HG03108 (cell line): ENCODE measurements around the gene C12orf43.

Experiments used
- ATAC-seq: cut with Tn5 transposase; IDR thresholded peaks from one replicate; pipeline ENCODE4 v1.9.1; 2021; ENCODE audit warnings: moderate library complexity; ENCODE audit not compliant: unreplicated experiment

The C12orf43 gene

DNA sequence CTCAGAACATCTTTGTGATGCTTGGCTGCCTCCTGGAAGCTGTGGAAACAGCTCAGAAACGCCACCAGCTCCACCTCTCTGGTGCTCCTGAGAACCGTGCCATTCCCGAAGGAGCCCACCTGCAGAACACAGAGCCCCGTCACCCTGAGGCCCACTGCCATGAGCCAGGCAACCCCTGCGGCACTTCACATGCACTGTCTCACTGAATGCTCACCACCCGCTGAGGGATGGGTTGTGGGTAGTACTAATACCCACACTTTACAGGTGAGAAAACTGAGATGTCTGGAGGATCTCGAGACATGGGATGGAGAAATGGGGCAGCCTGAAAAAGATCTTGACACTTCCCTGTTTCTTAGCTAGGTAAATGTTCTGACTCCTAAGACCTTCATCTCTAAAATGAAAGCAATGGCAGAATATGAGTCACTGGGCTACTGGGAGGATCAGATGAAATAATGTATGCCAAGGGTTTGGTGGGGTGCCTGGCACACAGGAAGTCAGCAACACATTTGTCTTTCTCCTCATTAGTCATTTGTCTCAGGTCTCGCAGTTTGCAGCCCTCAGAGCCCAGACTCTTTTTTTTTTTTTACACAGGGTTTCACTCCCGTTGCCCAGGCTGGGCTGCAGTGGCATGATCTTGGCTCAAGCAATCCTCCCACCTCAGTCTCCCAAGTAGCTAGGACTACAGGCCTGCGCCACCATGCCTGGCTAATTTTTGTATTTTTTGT is 17.5 kb upstream of the C12orf43 start:
- no peak for ATAC-seq

DNA sequence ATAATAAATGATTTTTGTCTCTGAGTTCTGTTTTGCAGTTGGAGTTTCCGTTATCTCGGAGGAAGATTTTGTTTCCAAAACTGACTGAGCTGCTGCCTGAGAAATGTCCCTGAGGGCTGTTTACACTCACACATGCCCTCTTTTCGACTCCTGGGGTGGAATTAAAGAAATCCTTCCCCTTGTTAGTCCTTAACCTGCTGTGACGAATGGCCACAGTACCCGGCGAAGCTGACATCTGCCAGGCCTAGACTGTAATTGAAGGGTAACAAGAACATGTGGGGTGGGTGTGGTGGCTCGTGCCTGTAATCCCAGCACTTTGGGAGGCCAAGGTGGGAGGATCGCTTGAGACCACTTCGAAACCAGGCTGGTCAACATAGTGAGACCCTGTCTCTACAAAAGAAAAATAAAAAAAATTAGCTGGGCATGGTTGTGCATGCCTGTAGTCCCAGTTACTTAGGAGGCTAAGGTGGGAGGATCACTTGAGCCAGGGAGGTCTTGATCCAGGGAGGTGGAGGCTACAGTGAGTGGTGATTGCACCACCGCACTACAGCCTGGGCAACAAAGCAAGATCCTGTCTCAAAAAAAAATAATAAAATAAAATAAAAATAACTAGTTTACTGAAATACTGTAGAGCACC is 14.4 kb upstream of the C12orf43 start:
- no peak for ATAC-seq

DNA sequence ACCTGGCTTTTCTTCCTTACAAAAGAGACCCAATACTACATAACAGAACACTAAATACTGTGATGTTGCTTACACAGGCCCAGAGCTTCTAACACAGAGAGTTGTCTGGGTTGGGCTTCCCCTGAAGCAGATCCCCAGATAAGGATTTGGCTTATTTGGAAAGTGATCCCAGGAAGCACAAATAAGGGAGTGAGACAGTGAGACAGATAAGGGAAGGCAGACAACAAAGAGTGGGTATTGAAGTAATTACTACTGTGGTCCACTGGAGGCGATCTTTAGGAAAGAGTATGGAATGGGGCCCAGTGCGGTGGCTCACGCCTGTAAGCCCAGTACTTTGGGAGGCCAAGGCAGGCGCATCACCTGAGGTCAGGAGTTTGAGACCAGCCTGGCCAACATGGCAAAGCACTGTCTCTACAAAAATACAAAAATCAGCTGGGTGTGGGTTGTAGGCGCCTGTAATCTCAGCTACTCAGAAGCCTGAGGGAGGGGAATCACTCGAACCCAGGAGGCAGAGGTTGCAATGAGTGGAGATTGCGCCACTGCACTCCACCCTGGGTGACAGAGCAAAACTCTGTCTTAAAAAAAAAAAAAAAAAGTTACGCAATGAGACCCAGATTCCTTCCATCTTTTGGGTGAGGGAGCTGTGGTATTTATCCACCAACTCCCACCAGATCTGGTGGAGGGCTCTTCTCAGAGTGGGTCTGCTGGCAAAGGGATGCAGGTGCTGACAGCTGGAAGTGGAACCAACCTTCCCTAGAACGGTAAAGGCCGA is 10.2 kb upstream of the C12orf43 start:
- ATAC-seq: no peak

DNA sequence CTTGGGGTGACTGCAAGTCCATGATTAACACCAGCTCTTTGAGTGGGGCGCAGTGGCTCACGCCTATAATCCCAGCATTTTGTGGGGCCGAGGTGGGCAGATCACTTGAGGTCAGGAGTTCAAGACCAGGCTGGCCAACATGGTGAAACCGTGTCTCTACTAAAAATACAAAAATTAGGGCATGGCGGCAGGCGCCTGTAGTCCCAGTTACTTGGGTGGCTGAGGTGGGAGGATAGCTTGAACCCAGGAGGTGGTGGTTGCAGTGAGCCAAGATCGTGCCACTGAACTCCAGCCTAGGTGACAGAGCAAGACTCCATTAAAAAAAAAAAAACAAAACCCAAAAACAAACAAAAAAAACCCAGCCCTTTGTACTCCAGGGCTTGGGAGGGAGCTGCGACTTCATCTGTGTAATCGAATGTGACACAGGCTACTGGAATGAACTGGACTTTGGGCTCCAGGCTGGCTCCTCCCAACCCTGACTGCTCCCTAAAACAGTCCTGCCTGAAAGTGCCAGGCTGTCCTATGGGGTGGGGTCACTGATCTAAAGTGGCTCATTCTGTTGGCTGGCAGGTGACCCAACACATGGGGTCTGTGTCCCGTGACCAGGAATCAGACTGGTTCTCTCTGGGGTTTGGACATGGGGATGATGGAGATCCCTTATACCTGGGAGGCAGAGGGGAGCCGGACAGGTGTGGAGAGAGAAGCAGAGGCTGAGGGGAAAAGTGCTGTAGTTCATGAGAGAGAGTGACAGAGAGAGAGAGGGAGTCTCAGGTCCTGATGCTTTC is 9.3 kb upstream of the C12orf43 start:
- no peak for ATAC-seq

DNA sequence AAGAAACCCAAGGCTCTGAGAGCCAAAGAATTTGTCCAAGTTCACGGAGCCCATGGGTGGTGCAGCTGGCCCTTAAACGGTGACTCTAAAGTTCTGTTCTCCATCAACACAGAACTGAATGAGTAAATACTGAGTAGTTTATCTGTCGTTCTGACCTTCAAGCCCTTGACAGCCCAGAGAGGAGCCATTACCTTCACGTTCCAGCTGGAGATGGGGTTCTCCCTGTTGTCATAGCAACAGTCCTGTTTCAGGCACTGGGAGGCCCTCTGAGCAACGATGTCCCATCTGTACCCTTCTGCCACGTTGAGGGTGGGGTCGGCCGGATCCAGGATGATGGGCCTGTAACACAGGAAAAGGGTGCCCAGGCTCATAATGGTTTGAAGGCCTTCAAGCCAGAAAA is 7.5 kb upstream of the C12orf43 start:
- ATAC-seq: no peak

DNA sequence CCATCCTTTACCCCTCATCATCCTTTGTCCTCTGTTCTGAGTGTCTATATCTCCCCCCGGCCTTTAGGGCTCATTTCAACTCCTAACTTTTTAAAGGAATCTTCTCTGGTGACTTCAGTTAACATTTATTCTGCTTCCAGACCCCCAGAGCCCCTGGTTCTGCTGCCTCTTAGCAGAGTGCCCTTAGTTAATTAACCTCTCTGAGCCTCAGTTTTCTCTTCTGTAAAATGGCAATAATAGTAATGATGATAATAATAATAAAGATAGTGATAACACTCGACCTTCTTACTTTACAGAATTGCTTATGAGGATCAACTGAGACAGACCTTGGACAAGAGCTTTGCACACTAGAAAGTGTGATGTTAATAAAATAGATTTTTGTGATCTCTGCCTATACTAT is 6.4 kb upstream of the C12orf43 start:
- ATAC-seq: no peak

DNA sequence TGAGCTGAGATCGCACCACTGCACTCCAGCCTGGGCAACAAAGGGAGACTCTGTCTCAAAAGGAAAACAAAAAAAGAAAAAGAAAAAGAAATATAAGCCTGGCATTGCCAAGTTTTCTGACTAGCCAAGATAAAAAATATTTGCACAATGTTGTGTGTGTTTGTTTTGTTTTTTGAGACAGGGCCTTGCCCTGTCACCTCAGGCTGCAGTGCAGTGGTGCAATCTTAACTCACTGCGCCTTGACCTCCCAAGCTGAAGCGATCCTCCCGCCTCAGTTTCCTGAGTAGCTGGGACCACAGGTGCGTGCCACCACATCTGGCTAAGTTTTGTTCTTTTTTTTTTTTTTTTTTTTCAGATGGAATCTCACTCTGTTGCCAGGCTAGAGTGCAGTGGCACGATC is 5.5 kb upstream of the C12orf43 start:
- ATAC-seq: no peak

DNA sequence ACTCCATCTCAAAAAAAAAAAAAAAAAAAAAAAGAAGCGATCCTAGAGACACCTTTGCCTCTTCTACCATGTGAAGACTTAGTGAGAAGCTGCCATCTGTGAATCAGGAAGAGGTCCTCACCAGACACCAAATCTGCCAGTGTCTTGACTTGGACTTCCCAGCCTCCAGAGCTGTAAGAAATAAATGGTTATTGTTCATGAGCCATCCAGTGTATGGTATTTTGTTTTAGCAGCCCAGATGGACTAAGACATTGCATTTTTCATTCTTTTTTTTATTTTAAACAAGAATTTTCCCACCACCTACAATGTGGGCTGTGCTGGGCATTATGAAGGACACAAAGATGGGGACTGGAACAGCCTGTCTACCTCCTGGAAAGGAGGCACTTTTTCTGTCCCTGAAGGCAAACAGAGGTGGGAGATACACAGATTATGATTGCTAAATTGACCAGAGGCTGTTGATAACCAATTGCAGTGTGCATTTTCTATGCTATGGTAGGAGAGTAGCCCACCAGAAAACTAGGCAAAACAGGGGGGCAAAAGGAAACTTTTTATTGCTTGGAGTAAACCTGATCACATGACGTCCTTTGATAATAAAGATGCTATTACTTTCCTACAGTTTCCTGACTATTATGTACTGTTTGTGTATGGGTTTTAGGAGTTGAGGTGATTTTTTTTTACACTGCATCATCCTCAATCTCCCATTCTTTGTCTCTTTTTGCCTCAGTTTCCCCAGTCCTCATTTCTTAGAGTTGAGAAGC is 2.8 kb upstream of the C12orf43 start:
- ATAC-seq: no peak

DNA sequence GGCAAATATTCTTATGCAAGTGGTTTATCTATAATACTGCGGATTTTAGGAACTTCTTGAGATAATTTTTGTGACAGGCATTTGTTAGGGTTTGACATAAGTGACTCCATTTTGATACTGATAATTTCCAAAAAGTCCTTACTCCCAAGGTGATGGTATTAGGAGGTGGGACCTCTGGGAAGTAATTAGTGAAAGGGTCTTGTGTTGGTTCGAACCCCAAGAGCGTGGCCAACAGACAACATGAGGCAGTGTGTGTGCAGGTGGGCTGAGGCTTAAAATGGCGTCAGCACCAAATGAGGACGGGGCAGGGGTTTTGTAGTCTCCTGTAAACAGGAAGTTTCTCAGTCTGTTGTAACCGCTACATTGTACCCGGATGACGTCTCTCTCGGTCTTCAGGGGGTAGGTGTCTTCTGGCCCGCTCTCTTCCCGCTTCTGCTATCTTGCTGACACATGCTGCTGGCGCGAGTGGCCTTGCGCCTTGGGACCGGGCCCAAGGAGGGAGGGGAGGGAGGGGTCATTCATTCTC is 1.7 kb upstream of the C12orf43 start:
- ATAC-seq: no peak

DNA sequence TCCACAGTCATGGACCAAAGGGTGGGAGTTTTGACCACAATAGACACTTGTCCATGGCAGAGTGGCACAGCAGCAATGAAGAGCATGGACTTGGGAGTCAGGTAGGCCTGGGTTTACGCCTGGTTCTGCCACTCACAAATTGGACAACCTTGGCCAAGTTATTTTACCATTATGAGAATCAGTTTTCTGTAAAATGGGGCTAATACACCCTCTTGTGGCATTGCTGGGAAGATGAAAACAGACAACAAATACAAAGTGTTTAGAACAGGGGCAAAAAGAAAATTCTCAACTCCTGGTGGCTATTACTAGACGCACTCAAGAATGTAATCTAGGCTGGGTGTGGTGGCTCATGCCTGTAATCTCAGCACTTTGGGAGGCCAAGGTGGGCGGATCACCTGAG is 2.6 kb downstream of the C12orf43 start:
- ATAC-seq: no peak

DNA sequence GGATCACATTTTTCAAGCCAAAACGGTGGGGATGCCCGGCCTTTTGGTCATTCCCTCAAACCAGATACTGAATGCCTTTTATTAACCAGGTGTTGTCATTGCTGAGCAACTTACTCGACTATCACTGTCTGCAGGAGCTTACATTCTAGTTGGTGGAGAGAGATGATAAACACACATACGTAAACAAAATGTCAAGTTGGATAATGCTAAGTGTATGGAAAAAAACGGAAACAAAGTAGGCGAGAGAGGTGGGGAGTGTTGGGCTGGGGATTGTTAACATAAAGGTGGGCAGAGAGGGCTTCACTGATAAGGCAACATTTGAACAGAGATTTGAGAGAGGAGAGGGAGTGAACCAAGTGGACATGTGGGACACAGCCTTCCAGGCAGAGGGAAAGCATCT is 4.5 kb downstream of the C12orf43 start:
- ATAC-seq: no peak

DNA sequence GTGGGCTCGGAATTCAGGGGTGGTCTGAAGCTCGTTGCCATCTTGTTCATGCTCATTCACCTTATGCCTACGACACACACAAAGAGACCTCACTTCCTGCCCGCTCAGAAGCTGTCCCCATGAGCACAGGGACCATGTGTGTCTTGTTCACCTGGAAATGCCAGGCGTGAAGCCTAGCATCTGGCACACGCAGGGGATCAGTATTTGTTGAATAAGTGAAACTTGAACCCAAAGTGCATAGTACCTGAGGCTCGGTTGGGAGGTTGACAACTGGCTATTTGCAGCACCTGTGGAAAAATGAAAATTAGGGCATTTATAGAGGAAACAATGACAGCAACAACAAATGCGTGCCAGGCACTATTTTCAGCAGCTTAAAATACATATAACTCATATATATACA is 5.4 kb downstream of the C12orf43 start:
- no peak for ATAC-seq

DNA sequence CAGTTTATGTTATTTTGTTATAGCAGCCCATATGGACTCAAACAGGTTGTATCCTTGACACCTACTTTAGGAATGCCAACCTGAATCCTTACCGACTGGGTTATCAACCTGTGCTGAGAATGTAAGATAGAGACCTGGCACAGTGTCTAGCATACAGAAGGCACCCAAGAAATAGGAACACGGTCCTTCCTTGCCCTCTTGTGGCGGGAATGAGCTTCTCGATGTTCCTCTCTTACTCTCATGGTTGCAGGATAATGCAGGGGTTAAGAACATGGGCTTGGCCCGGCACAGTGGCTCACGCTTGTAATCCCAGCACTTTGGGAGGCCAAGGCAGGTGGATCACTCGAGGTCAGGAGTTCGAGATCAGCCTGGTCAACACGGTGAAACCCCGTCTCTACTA is 6.5 kb downstream of the C12orf43 start:
- ATAC-seq: no peak

DNA sequence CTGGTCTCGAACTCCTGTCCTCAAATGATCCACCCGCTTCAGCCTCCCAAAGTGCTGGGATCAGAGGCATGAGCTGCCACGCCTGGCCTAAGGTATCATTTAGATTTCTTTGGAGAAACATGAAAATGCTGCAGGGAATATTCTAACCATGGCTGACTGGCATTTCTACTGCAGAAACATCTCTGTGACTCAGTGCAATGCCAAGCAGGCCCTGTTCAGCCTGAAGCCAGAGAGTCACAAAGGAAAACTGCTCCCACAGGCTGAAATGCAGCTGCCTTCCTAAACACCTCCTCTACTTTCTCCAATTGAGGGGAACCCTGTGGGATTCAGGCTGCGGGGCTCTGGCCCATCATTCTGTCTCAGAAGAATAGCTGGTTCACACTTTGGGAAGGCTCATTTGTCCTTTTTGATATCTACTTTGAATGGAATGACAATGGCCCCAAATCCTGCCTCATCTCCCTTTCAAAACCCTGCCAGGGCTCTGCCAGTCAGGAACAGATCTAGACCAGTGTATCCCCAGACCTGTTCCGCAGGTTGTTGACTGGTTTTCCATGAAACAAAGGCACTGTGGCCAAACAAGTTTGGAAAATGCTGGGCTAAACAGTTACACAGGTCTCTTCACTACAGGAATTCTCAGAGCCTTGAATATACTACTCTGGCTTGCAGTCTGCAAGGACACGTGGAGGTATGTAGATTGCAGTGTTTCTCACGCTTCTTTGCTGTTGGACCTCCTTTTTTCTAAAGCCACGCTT is 7.8 kb downstream of the C12orf43 start:
- ATAC-seq: no peak

DNA sequence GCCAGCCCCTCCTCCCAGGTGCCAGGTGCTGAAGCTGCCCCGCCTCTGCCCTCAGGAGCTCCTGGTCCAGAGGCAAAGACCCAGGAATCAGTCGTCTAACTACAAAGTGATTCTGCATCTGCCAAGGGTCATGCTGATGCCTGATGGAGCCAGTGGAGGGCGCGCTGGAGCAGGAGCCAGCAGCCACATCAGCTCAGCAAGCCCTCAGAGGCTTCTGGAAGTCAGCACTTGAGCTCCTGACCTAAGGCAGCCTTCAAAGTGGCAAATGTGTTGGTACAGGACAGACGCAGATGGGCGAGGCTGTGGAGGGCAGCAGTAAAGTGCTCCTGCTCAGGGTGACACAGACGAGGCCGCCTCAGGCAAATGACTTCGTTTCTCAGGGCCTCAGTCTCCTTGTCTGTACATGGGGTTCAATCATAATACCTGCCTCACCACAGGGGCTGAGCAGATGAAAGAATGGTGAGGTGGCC is 10.9 kb downstream of the C12orf43 start:
- no peak for ATAC-seq

DNA sequence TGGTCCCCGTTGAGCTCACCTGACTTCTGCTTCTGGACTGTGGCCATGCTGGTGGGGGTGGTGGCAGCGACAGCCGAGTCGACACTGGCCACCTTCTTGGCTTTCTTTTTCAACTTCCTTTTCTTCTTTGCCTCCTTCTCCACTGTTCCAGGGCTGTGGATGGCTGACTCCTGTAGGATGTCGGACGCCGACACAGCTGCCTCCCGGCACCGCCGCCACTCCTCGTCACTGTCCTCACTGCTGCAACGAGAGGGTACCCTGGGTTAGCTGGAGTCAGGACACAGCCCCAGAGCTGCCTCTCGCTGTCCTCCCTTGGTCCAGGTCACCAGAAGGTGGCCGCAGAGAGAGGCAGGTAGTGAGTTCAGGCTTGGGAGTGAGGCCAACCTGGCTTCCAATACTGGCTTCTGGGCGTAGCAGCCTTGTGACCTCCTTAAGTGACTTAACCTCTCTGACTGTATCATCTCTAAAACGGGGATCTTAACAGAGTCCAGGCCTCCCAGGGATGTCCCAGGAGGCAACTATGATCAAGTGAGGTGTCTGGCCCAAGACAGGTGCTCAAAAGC is 12.0 kb downstream of the C12orf43 start:
- no peak for ATAC-seq

DNA sequence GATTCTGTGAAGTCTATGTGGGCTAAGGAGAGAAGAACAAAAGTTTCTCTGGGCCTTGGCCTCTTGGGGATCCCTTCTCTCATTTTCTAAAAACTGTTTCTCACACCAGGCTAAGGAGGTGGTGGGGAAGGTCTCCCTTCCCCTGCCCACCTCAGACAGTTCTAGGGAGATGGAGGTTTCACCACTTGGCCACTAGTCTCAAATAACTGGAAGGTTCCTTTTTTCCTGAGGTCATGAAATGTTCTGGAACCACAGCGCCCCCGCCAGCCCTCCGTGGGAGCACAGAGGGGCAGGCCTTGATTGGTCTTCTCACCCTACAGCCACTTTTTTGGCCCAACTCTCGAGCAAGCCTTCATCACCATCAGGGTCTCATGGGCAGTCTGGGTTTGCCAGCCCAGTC is 12.6 kb downstream of the C12orf43 start:
- no peak for ATAC-seq

DNA sequence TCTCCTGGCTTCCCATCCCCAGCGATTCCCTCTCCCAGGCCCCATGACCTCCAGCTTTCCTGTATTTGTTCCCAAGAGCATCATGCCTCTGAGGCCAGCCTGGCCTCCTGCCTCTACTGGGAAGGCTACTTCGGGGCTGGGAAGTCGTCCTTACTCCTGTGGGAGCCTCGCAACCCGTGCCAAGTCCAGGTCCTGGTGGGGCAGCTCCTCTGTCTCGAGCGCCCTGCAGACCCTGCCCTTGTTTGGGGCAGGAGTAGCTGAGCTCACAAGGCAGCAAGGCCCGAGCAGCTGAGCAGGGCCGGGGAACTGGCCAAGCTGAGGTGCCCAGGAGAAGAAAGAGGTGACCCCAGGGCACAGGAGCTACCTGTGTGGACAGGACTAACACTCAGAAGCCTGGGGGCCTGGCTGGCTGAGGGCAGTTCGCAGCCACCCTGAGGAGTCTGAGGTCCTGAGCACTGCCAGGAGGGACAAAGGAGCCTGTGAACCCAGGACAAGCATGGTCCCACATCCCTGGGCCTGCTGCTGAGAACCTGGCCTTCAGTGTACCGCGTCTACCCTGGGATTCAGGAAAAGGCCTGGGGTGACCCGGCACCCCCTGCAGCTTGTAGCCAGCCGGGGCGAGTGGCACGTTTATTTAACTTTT is 14.3 kb downstream of the C12orf43 start:
- no peak for ATAC-seq

DNA sequence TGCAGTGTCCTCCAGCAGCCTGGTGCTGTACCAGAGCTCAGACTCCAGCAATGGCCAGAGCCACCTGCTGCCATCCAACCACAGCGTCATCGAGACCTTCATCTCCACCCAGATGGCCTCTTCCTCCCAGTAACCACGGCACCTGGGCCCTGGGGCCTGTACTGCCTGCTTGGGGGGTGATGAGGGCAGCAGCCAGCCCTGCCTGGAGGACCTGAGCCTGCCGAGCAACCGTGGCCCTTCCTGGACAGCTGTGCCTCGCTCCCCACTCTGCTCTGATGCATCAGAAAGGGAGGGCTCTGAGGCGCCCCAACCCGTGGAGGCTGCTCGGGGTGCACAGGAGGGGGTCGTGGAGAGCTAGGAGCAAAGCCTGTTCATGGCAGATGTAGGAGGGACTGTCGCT is 15.2 kb downstream of the C12orf43 start:
- no peak for ATAC-seq
